Right lobe of liver (tissue), 4 donors: Measurements from ENCODE around the gene FAM184A.

ENCODE experiments used
- CTCF ChIP-seq, 4 donors: fragments of 200-600 bp in 3 of 4; fragments of 450-650 bp in 1 of 4; IDR thresholded peaks; one replicate each; pipeline versions ENCODE4 v1.5.1 to v1.8.0; 2016 to 2022; ENCODE audit warnings: antibody characterized with exemption in 4 of 4, mild to moderate bottlenecking in 2 of 4
- POLR2A ChIP-seq: fragments of 450-650 bp; IDR thresholded peaks from one replicate; pipeline ENCODE4 v1.6.1; 2017; ENCODE audit warnings: antibody characterized with exemption, mild to moderate bottlenecking
- donor health status: DM: no; HTN: no; CAD: no.
- donor health status: DM: no; HTN: no; CAD: no.
- donor health status: DM: no; HTN: yes; CAD: no.

- TF ChIP-seq POLR2A, result no peak
- TF ChIP-seq CTCF (IDR thresholded peaks at IDR 0.05), result no peak
These were observed 34.2 kb downstream of the FAM184A start for GRCh38 chr6:119044255-119044654.
